GM12864 (cell line): Measurements from ENCODE around the gene MON2.

Source experiments
- DNase-seq: peaks from one replicate; pipeline ENCODE4 v3.0.0-alpha.2; 2011; ENCODE audit warnings: low read depth
- H3K4me3 ChIP-seq: 2 replicates; pipeline ENCODE4 v1.5.1; 2011; ENCODE audit warnings: mild to moderate bottlenecking, low read depth, low read length, control low read depth
- TF ChIP-seq, protein P1 (sequence below): IDR thresholded peaks from 2 replicates; pipeline ENCODE4 v1.5.1; 2011; ENCODE audit warnings: low read depth, mild to moderate bottlenecking, moderate library complexity, low read length, control low read depth, inconsistent platforms; ENCODE audit errors: missing control alignments

Gene MON2

DNA sequence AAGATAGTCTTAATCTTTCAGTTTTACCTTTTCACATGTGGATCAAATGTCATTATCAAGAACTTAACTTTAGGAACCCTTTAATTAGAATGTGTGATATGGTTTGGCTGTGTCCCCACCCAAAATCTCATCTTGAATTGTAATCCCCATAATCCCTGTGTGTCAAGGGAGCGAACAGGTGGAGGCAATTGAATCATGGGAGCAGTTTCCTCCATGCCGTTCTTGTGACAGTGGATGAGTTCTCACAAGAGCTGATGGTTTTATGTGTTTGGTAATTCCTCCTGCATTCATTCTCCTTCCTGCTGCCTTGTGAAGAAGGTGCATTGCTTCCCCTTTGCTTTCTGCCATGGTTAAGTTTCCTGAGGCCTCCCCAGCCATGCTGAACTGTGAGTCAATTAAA is 160.6 kb downstream of the MON2 start:
- TF ChIP-seq, protein P1, sequence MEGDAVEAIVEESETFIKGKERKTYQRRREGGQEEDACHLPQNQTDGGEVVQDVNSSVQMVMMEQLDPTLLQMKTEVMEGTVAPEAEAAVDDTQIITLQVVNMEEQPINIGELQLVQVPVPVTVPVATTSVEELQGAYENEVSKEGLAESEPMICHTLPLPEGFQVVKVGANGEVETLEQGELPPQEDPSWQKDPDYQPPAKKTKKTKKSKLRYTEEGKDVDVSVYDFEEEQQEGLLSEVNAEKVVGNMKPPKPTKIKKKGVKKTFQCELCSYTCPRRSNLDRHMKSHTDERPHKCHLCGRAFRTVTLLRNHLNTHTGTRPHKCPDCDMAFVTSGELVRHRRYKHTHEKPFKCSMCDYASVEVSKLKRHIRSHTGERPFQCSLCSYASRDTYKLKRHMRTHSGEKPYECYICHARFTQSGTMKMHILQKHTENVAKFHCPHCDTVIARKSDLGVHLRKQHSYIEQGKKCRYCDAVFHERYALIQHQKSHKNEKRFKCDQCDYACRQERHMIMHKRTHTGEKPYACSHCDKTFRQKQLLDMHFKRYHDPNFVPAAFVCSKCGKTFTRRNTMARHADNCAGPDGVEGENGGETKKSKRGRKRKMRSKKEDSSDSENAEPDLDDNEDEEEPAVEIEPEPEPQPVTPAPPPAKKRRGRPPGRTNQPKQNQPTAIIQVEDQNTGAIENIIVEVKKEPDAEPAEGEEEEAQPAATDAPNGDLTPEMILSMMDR = no peak
- no peak overlapping the region for H3K4me3 ChIP-seq
- no peak for DNase-seq

DNA sequence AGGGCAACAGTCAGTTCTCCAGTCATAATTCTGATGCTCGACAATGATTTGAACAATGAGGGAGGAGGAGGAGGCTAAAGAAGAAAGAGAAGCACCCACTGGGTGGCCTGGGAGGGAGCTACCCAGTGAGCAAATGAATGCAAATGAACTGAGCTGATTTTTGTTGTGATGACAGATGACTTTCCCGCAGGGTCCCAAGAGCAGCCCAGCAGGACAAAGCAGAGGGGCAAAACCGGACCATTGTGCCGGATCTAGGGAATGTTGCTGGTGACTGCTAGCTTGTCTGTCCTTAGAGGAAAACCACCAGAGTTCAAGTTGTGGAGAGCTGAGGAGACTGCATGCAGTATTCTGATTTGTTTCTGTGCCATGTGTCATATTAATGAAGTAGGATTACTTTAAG is 162.8 kb downstream of the MON2 start:
- no peak for DNase-seq
- no peak overlapping the region for H3K4me3 ChIP-seq
- TF ChIP-seq, protein P1 = no peak

DNA sequence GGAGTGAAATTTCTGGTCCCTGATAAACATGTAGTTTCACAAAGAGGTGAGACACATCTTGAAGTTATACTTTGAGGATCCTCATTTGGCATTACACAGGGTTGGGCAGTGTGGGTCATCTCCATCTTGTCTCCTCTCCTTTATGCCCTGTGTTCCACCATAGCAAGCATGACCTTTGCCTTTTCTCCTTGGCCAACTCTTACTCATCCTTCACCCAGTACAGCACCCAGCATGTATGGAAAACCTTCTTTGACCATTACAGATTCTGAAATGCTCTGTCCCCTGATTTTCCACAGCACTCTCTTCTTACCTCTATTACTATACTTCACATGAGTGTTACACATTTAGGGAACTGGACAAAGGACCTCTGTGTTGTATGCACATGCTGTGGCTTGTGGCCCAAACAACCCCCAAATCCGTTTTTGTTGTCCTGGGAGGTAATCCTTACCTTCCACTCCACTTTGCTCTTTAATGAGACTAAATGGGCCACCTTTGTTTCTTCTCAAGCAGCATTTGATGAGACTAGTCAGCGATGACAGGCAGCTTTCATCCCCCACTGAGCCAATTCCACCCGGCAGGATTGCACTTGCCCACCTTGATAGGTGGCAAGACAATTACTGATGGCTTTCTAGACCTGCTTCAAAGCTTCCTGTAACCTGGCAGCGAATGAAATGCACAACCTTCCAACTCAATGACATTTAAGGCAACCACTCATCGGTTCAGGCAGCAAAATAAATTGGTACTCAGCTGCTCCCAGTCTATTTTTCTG is 163.5 kb downstream of the MON2 start:
- no peak for DNase-seq
- TF ChIP-seq, protein P1 = no peak
- no peak overlapping the region for H3K4me3 ChIP-seq

DNA sequence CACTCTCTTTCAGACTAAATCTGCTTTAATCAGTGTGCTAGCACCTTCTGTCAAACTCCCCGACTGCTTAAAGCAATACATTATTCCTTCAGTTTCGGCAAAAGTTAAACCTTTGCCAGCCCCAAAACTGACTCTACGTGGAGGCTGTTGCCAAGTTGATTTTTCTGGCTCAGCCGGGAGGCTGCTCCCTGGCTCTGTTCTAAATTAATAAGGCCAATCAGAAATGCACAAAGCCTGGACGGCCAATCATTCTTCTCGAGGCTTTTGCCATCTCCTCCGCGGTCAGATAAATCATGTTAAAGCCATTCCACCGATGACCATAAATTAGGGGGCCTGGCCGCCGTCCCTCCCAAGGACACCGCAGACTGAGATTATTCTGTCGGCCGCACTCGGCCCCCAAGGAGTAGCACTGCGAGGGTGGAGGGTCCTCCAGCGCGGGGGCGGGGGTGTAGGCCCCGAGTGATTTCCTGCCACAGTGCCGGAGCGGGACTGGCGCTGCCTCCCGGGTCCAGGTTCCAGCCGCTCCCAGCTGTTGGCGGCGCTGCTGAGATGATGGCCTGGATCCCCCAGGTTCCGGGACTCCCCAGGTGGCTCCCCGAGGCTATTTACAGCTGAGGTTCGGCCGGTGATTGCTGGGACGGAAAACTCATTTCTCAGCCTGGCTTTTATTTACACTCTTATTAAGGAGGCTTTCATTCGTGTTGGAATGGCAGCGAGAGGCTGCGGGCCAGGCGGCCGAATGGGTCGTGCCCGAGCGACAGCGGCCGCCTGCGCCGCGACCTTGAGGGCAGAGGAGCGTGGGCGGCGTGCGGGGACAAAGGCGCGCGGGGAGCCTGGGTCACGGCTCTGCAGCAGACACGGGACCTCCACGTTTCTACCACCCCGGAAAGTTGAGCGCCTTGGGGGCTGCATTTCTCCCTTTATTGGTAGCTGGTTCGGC is 165.1 kb downstream of the MON2 start:
- no peak for DNase-seq
- peak overlapping the region; percentile 59 for H3K4me3 ChIP-seq
- TF ChIP-seq, protein P1 = peak; percentile 26

DNA sequence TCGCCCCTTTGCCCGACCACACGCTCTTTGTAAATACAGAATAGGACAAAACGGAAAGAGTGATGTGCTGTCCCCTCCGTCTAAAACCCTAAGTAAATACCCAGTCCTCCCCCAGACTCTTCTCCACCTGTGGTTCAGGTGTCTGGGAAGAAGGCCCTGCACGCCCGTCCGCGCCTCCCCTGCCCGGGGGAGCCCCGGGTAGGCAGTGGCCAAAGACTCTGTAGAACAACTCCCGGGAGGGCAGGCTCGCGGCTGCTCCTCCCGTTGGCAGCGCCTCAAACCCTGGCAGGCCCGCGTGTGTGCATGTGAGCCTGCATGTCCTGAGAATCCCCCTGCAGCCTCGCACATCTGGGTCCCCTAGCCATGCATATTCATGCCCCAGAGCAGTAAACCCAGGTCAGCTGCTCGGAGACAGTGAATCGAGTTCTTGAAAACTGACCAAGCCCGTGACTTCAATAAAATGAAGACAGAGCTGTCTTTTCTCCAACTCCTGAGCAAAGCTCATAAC is 165.8 kb downstream of the MON2 start:
- TF ChIP-seq, protein P1 = no peak
- peak overlapping the region; percentile 59 for H3K4me3 ChIP-seq
- DNase-seq = no peak

DNA sequence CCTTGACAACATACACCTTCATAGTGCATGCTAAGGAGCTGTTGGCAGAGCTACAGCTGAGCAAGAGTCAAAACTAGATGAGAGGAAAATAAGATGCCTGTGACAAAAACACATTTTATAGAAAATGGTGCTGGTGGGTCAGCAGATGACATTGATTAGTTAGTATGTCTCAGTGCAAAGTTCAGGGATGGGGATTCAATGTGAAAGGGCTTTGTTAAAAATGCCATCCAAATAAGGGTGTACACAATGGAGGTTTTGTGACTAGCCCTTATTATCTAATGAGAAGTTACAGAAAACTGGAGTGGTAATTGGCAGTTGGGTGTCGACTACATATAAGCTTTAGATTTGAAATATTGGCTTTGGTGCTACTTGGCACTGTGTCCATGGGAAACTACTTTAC is 169.0 kb downstream of the MON2 start:
- no peak overlapping the region for H3K4me3 ChIP-seq
- no peak for DNase-seq
- TF ChIP-seq, protein P1 = no peak
